ENCODE results near the gene CFAP100. TPM values are rescaled to one million over a fixed set of nuclear protein-coding genes. Genes with fewer than 3 reads are reported as not detected.

CFAP100 gene
- total and polyA plus RNA-seq, 10 of the 15 experiments (the other 5 are each of a cell fraction or from before 2014, with no cell fraction given): 0.04 to 0.27 TPM; not detected in 8

- H3K9ac ChIP-seq (ENCODE audit: control insufficient read depth, insufficient read depth, low read length): no peak overlapping the region
- H3K27ac ChIP-seq (ENCODE audit: control insufficient read depth, insufficient read depth): no peak overlapping the region
- peaks cover 5% of the 10 kb centered on the region for H3K79me2 ChIP-seq (ENCODE audit: control insufficient read depth, insufficient read depth, low read length)
- DNase-seq (ENCODE audit: low read depth, low spot score): no peak
- BruUV-seq (replicated peaks): no TSS peak
- 0% methylated on average over 1 of the region's 1 CpG for WGBS (ENCODE audit: insufficient coverage, insufficient replicate concordance, low lambda C conversion rate, missing lambda C conversion rate)
- SMC1A ChIA-PET (ENCODE audit: uncharacterized antibody, unreplicated experiment): no interaction called here
- H4K20me1 ChIP-seq (ENCODE audit: control insufficient read depth, insufficient read depth): no peaks in the 10 kb centered on the region
- H3K4me1 ChIP-seq (ENCODE audit: control insufficient read depth, insufficient read depth, low read length): no peaks in the 10 kb centered on the region
- in situ Hi-C loops (cut with MboI): loop anchor here (10.0 kb wide), 1 partner anchor 565 kb away; no protein-coding TSS in a partner anchor
- intact Hi-C loops (cut with micrococcal nuclease; ENCODE audit: unreplicated experiment): loop anchor here (10.0 kb wide), 1 partner anchor 235 kb away; no protein-coding TSS in a partner anchor
- ATAC-seq: no peak
- no peak overlapping the region for H2AFZ ChIP-seq (ENCODE audit: control insufficient read depth, low read depth, low read length)
- POLR2A ChIA-PET: no interaction called here
- RAD21 ChIA-PET (ENCODE audit: unreplicated experiment): no interaction called here
- H3K36me3 ChIP-seq (ENCODE audit: control insufficient read depth in 2 of 2, insufficient read depth in 2 of 2, low read length in 1 of 2): no peaks in the 10 kb centered on the region
- no peak overlapping the region for H3K4me3 ChIP-seq
- H3K9me3 ChIP-seq (replicated peaks; ENCODE audit: control insufficient read depth, insufficient read depth, low read length): no peaks in the 10 kb centered on the region
- FAIRE-seq: no peak
- no peaks in the 10 kb centered on the region for H3K27me3 ChIP-seq (replicated peaks in 1 of 2; ENCODE audit: control insufficient read depth in 2 of 2, insufficient read depth in 2 of 2, low read length in 1 of 2)
- CTCF ChIA-PET: no interaction called here
- H3K4me2 ChIP-seq (ENCODE audit: control insufficient read depth, insufficient read depth): no peak overlapping the region
- TF ChIP-seq HCFC1 (IDR thresholded peaks at IDR 0.05; ENCODE audit: low read length) (no peak), SUZ12 (IDR thresholded peaks at IDR 0.05; ENCODE audit: unreplicated experiment) (no peak), FOXK2 (IDR thresholded peaks at IDR 0.05) (no peak), PAX8 (IDR thresholded peaks at IDR 0.05) (no peak), CEBPZ (IDR thresholded peaks at IDR 0.05; ENCODE audit: low read depth, low read length) (no peak), ELK1 (IDR thresholded peaks at IDR 0.05; ENCODE audit: low read depth, low read length) (no peak), NR2C2 (IDR thresholded peaks at IDR 0.05; ENCODE audit: borderline replicate concordance, control insufficient read depth, insufficient read length, low read depth) (no peak), ZNF687 (IDR thresholded peaks at IDR 0.05) (no peak), MAX (IDR thresholded peaks at IDR 0.05; ENCODE audit: low read depth, low read length) (no peak), ZBTB33 (IDR thresholded peaks at IDR 0.05) (no peak), CTCF (IDR thresholded peaks at IDR 0.05 in 2 of 3, conservative IDR thresholded peaks at IDR 0.05 in 1 of 3; ENCODE audit: control insufficient read depth in 2 of 3, extremely low read depth in 1 of 3, insufficient read depth in 1 of 3, low read depth in 3 of 3, low read length in 3 of 3) (no peak)
These were observed 84.9 kb downstream of the CFAP100 start for GRCh38 chr3:126479642-126480041.

All from GM12878 (cell line).